Hindlimb muscle (tissue), 1 donor: ENCODE results near the gene ASB9. TPM values are rescaled to one million over a fixed set of nuclear protein-coding genes. Genes with fewer than 3 reads are reported as not detected.
"Not testable (repeated sequence)": the region's sequence is repeated elsewhere in the genome, so short reads cannot be mapped to it uniquely, and the experiment has no call there.

Experiments
- DNase-seq: peaks from one replicate; pipeline ENCODE4 v3.0.0-alpha.2; 2013
- polyA plus RNA-seq: library from polyadenylated mRNA; unstranded; fragments of 120-200 nt; gene quantifications from one replicate; pipeline ENCODE4 v1.2.1, GENCODE V29; 2013; ENCODE audit not compliant: insufficient read length

The ASB9 gene
- polyA plus RNA-seq, 1 donor = 3.5 TPM

DNA sequence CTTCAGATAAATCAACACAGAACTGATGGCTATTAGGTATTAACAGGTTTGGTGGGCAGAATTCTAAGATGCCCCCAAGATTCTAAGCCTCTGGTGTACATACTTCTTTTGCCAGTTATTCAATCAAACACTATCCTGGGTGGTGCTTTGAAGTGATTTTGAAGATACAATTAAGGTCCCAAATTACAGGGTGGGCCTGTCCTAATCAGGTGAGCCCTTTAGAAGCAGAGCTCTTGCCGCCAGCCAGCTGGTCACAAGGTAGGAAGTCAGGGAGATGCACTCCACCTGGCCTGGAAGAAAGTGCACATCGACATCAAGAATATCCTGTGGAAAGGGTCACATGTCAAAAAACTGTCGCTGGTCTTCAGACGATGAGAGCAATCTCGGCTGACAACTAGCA is 29.5 kb downstream of the ASB9 start:
- DNase-seq = no peak

DNA sequence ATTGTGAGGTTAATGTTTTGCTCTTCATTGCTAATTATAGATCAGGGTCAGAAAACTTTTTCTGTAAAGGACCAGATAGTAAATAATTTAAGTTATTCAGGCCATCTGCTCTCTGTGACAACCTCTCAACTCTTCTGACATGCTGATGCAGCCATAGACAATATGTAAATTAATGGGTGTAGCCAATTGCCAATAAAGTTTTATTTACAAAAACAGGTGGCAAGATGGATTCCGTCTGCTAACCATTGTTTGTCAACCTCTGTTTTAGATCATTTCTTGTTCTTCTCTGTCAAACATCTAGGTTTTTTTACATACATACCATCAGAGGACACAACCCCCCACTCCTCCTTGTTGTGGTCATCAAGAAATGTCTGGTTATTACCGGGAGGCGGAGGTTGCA is 33.7 kb downstream of the ASB9 start:
- no peak for DNase-seq

DNA sequence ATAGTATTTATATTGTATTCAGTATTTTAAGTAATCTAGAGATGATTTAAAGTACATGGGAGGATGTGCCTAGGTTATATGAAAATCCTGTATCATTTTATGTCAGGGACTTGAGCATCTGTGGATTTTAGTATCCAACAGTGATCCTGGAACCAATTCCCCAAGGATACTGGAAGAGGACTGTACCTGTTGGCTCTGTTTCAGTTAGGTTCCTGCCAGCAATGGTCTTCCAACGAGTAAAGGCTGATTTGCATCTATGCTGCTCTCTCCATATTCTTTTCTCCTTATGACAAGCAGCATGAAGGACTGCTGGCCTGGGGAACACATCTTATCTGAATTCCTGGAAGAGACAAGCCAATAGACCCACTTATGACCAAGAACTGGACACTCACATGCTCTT is 34.9 kb downstream of the ASB9 start:
- DNase-seq = no peak

DNA sequence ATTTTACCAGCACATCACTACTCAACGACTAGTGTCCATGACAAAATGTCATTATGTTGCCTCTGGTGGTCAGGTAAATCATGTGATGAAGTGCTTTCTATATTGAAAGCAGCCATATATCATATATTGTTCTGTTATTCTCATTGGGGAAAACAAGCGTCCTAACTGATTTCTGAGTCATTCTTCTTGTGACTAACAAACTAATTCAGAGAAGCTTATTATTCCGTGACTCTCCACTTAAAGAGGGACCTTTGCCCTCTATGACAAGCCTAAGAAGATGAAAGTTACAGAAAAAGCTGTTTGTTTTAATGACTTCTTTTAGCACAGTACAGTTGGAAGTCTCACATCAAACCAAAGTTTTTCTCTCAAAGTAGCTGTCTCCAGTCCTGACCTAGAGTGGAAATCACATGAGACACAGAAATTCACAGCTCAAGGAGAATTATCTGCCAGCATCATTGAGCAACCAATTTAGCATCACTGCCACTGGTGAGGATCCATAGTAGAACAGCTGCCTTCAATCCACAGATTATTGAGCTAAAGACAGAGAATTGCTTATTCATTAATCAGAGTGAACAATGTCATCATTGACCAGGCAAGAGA is 36.4 kb downstream of the ASB9 start:
- DNase-seq = no peak

DNA sequence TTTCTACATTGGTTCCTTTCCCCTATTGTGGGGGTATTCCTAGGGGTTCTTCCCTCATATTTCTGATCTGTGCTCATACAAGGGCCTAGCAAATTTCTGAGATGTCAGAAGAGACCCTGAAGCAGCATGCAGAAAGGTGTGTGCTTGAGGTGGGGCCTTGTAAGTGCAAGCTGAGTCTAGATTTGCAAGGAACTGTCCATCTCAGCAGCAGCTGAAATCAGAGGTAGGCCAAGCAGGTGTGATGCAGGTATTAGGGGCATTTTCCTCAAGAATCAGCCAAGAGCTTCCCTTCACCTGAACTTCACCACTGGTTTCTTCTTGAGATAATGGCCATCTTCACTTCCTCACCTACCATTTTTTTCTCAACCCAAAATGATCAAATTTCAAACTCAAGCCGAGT is 45.1 kb downstream of the ASB9 start:
- DNase-seq = no peak

DNA sequence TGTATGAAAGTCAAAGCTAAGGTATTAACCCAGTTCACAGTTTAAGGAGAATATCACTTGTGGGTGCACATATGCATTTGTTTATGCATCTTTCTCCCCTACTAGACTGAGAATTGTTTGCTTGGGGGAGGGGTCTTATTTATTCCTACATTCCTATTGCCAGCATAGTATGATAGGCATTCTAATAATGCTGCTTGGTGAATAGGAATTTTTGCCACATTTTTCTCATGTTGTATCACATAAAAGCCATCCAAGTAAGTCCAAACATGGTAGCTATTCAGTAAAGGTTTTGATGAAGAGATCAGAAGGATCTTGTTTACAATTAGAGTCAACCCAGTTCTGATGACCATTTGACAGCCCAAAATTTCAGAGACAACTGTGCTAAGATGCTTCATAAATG is 48.6 kb downstream of the ASB9 start:
- DNase-seq = no peak

DNA sequence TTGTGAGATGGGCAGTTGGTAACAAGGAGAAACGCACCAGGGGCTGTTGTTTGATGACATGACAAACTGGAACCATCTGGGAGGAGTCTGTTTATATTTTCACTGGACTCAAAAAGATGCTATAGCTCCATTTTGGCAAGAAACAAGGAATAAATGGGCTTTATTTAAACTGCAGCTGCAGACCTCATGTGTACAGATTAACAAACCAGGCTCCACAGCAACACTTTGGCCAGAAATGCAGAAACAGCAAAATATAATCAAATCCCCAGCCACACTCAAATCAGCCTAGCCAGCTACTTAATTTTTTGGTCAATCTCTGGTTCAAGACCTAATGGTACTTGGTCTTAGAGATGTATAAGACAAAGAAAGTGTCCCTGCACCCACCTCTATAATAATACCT is 52.7 kb downstream of the ASB9 start:
- DNase-seq = peak; percentile 53

DNA sequence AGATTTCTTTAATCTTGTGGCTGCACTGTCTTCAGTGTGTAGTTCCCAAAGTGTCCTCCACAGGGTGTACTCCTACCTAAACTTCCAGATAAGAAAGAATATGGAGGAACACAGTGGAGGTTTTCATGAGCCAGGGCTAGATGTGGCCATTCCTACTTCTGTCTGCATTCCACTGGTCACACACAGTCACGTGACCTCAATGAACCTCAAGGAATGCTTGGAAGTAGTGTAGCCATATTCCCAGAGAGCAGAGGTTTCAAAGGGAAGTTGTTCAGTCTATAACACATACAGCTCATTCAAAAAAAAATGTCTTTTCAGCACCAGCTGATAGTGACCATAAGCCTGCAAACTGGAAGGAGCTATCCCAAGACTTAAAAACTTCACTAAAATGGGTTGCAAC is 53.6 kb downstream of the ASB9 start:
- DNase-seq = no peak

DNA sequence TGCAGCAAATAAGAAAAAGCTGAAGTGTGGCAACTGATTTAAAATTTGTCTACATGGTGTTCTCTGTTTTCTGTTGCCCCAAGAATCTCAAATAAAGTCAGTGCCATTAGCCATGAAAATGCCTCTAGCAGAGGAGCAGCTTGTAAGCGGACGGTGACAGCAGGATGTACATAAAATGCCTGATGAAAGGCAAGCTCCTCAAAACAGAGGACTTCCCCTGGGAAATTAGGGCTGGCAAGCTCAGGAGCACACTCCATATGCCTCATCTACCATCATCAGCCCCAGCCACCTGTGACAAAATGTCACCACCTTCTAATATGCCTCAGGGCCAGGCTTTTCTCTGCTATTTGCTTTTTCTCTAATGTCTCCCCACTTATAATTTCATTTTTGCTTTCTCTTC is 54.5 kb downstream of the ASB9 start:
- no peak for DNase-seq

DNA sequence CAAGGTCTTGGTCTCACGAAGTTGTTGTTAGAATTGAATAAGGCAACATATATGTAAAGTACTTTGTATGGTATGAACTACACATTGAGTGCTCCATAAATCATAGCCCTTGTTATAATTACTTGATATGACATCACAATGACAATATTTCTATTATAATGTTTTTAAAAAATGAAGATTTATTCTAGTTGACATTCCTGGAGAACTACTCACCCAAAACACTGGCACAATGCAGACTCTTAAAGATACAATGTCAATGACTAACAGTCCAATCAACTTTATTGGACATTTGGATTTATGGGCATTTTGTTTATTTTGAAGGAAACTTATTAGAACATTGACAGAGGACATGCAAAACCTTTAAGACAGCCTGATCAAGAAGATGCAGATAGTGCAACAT is 55.3 kb downstream of the ASB9 start:
- DNase-seq = no peak

DNA sequence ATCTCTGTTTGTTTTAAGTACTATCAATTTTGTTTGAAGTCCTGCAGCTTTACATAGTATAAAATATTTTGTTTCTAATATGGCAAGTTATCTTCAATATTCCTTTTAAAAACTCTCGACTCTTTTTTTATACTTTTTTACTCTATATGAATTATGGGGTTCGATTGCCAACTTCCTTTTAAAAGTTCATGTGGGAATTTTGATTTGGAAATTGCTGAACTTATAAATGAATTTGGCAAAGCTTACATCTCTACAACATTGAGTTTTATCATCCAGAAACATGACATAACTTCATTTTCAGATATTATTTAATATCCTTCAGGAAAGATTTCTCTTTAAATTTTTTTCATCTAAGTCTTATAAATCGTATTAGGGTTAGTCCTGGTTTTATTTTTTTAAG is 60.8 kb downstream of the ASB9 start:
- no peak for DNase-seq

DNA sequence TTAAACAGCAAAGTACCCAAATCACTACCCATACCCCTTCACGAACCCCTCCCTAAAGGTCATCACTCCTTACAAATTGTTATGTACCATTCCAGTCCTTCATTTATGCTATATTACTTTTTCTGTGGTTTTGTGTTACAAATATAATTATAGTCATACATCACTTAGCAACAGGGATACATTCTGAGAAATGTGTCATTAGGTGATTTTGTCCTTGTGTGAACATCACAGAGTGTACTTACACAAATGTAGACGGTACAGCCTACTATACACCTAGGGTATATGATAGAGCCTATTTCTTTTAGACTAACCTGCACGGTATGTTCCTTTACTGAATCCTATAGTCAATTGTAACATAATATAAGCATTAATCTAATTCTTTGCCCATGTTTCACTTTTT is 61.9 kb downstream of the ASB9 start:
- DNase-seq = no peak

DNA sequence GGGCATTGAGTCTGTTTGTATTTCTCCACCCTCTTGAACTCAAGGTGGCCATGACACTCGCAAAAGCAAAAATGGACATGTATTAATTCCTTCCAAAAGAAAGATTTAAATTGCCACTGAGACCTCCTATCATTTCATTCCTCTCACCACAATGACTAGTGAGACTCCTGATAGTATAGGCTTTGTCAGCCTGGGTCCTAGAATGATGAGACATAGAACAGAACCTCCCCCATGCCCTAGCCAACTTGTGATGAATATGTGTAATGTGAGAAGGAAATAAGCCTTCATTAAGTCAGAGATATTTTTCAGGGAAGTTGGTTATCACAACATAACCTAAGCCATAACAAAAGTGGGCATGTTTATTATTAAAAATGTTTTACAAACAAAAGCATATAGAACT is 62.5 kb downstream of the ASB9 start:
- DNase-seq = no peak

DNA sequence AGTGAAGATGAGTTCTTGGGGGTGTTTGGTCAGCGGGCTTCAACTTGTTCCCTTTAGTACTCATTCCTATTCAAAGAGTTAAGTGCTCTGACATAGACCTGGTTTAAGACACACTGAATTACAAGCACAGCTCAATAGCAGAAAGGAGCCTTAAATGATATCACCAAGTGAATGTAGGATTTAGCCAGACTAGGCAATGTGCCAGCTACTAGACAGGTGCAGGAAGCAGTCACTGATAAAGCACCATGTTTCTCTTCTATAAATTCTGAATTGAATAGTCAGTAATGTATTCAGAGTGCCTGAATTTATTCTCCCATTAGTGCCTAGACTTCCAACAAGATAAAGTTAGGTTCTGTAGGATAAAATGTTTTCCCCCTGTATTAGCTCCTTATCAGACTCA is 63.6 kb downstream of the ASB9 start:
- DNase-seq = no peak

DNA sequence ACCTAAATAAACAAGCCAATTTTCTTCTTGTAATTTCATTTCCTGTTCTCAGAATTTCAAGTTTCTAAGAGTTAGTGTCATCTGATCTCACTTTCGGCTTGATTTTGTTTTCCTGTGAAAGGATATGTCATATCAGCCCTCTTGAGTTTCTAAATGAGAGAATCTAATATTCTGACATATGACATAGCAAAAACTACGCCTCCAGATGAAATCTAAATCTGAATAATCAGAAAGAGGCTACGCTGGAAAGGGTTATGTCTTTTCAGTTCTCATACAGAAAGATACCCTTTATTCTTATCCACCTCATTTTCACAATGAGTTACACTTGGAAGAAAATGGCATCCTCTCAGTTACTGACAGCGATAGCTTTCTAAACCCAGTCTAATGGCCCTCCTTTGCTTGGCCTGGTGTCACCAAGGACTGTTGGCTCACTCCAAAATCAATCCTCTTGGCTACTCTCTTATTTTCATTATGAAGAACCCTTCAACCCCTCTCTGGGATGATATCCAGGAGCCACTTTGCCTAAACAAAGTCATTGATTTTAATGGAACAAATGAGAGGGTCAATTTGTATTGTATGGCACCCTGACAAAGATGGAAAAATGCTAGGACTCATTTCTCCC is 65.6 kb downstream of the ASB9 start:
- DNase-seq = no peak

DNA sequence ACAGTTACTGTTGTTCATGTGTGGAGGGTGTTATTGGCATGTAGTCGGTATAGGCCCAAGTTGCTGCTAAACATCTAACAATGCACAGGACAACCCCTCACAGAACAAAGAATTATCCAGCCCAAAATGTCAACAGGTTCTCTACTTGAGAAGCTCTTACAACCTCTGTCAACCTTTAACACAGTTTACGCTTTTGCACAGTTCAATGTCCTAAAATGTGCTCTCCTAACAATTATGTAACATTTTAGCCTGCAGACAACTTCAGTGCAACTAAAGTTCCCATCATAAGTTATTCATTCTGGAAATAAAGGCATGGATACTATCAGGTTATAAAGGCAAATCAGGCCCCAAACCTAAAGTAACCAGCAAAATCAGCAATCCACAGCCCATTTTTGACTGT is 66.2 kb downstream of the ASB9 start:
- DNase-seq = no peak

DNA sequence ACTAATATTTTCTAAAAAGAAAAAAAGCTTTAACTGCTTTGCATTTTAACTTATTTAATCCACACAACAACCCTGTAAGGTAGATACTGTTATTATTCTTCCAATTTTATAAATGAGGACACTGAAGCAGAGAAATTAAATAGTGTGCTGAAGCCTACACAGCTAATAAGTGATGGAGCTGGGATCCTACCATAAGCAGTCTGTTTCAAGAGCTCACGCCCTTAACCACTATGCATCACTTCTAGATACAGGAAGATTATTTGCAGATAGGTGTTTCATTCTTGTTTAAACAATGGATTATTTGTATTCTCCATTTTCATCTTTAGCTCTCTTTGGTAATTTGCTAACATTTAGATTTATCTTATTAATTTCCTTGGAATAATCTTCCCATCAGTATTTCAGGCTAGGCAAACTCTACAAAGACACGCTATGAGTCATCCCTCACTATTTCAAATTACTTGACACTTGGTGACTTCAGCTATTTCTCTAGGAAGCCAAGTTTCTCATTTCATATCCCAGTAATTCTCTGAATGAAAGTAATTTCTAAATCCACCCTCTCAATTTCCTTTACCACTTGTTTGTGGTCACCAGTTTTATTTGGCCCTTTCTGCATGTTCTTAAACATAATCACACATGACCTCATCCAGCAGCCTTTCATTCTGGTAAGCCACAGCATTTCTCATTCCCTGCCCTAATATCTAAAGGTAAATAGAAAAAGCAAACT is 67.3 kb downstream of the ASB9 start:
- no peak for DNase-seq

DNA sequence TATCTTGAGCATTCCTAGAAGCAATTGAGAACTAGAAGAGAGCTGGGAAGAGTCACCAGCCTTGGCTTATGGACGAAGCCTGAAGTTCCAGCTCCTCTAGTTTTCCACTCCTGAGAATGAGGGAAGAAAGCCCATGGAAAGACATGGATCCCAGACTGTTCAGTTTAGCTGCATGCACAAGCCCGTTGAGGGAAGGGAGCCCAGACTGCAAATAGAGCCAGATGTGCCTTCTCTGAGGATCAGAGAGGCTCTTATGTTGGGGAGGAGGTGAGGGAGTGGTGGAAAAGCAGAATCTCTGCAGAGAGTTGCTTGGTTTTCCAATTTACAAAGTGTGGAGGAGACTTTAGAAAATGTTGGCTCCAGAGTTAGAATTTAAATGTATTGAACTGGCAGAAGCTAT is 69.0 kb downstream of the ASB9 start:
- no peak for DNase-seq

DNA sequence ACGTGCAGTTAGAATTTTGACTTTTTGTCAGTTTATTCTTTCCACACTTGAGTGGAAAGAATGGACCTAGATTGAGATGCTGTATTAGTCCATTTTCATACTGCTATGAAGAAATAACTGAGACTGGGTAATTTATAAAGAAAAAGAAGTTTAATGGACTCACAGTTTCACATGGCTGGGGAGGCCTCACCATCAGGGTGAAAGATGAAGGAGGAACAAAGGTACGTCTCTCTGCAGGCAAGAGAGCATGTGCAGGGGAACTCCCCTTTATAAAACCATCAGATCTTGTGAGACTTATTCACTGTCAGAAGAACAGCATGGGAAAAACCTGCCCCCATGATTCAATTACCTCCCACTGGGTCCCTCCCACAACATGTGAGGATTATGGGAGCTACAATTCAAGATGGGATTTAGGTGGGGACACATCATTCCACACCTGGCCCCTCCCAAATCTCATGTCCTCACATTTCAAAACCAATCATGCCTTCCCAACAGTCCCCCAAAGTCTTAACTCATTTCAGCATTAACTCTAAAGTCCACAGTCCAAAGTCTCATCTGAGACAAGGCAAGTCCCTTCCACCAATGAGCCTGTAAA is 71.2 kb downstream of the ASB9 start:
- DNase-seq = not testable (repeated sequence)

DNA sequence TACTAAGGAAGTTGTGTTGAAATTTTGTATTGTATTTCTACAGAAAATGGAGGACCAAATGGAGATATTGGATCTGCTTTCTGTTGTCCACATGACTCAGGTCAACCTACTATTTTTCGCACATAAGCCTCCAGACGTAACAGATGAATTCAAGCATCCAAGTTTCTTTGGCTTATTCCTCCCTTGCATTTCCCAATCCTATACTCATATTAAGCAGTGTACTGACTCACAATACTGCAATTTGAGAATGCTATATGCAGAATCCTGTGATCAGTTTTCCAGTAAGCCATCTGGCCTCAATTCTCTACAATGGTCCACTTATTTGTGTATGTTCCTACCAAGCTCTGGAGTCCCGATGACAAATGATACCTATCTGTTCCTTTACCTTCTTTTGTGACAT is 75.7 kb downstream of the ASB9 start:
- peak; percentile 18 for DNase-seq
